Umbilical cord (tissue), 2 donors: ENCODE results near the gene SUSD4. TPM values are rescaled to one million over a fixed set of nuclear protein-coding genes. Genes with fewer than 3 reads are reported as not detected.
"Not testable (repeated sequence)": the region's sequence is repeated elsewhere in the genome, so short reads cannot be mapped to it uniquely, and the experiment has no call there.

Source experiments
- DNase-seq: peaks from one replicate; pipeline ENCODE4 v3.0.0-alpha.2; 2015; ENCODE audit warnings: low spot score
- total RNA-seq: library from RNA; depleted of rRNA; stranded (reverse); fragments of >200 nt; gene quantifications from one replicate; pipeline ENCODE4 v1.2.3, GENCODE V29; 2014; ENCODE audit warnings: low replicate concordance; ENCODE audit not compliant: insufficient read depth

SUSD4 gene
- total RNA-seq, 1 donor from 2014 or later = 0.24 TPM

DNA sequence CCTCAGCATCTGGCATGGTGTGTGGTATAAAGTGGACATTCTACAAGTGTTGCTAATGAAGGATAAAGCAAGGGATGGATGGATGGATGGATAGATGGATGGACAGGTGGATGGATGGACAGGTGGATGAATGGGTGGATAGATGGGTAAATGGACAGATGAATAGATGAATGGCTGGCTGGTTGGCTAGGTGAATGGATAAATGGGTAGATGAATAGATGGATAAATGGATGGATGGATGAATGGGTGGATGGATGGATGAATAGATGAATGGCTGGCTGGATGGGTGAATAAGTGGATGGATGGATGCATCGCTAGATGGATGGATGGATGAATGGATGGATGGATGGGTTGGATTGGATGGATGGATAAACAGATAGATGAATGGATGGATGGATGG lies 66.2 kb downstream of the SUSD4 start:
- no peak for DNase-seq

DNA sequence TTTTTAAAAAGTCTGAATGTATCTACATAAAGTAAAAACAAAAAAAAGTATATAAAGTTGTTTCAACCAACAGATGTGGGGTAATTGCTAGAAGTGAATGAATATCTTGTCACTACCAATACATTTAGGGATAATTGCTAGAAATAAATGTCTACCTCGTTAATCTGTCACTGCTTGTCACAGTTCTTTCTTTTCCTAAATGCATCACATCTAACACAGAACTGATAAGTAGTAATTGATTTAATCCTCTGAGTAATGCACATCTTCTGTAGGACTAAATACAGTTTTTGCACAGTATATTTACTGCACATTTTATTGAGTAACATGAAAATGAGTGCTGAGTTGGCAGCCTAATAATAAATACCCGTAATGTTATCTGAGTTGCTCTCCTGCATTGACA lies 72.2 kb downstream of the SUSD4 start:
- no peak for DNase-seq

DNA sequence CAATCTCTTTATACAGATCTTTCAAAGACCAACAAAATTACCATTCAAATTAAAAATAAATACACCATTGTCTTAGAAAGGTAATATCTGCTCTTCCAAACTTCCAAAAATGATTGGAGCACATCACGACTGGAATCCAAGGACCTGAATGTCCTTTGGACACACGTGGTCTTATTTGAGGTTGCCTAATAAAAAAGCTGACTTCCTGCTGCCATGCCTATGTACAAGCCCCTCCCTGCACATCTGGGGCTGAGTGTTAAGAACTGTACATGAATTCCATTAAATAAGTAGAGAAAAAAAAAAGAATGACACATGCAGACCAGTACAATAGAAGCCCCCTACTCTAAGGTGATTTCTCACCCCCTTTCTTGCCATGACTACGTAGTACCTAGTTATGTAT lies 73.6 kb downstream of the SUSD4 start:
- DNase-seq = no peak

DNA sequence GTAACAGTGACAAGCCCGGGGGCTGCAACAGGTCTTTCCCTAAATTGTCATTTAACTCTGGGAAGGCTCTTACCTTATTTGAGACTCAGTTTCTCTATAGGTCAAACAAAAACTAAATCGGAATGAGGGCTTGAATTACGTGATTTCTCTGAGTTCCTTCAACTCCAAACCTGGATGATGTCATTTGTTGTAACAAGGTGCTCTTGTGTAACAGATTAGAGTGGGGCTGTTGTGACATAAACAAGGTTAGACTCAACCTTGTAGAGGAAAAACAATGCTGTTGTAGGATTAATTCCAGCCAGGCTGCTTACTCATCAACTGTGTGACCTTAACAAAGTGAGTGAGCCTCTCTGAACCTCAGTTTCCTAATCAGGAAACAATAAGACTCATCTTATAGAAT lies 74.4 kb downstream of the SUSD4 start:
- DNase-seq = no peak

DNA sequence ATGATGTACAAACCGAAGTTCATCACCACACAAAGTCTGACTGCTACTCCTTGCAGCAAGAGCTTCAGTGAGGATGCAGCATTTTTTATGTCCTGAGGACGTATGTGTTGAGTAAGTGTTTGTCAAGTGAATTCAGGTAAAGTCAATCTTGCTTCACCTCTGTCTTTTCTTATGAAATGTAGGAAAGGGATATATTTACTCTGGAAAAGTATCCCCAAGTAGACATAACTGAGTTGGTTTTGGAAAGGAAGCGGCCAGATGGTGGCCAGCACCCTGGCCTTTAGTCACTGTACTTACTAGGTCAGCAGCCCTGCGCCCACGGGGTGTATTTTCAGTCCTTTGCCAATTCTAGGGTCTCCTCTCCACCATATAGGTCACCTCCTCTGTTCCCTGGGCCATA lies 75.2 kb downstream of the SUSD4 start:
- no peak for DNase-seq

DNA sequence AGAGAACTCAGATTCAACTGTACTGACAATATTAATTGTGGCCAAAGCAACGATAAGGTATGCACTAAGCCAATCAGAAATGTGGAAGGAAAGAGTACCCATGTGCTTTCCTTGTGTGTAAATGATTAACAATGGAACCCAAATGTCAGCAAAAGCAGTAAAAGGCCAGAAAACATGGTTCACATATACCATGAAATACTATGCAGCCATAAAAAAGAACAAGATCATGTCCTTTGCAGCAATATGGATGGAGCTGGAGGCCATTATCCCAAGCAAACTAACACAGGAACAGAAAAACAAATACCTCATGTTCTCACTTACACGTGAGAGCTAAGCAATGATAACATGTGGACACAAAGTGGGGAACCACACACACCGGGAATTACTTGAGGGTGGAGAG lies 78.5 kb downstream of the SUSD4 start:
- no peak for DNase-seq

DNA sequence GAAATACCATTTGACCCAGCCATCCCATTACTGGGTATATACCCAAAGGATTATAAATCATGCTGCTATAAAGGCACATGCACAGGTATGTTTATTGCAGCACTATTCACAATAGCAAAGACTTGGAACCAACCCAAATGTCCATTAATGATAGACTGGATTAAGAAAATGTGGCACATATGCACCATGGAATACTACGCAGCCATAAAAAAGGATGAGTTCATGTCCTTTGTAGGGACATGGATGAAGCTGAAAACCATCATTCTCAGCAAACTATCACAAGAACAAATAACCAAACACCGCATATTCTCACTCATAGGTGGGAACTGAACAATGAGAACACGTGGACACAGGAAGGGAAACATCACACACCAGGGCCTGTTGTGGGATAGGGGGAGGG lies 80.3 kb downstream of the SUSD4 start:
- not testable (repeated sequence) for DNase-seq

DNA sequence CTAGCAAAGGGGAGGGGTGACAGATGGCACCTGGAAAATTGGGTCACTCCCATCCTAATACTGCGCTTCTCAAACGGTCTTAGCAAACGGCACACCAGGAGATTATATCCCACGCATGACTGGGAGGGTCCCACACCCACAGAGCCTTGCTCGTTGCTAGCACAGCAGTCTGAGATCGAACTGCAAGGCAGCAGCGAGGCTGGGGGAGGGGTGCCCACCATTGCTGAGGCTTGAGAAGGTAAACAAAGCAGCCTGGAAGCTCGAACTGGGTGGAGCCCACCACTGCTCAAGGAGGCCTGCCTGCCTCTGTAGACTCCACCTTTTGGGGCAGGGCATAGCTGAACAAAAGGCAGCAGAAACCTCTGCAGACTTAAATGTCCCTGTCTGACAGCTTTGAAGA lies 85.7 kb downstream of the SUSD4 start:
- not testable (repeated sequence) for DNase-seq

DNA sequence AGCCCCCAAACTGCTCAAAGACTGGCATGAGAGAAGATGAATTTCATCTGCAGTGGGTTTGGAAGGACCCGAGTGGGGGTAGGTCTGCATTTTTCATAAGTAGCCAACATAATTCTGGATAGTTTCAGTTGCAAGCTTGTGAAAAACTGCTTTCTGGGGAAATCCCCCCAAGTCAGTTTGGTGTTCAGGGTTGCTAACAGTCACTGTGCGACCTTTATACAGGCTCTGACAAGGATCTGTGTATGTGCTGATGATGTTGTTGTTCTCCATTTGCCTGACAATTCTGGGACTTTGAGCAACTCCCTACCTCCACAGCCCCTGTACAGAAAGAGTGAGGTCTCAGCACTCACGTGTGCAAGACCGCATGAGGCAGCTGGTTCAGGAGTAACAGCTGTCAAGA lies 87.9 kb downstream of the SUSD4 start:
- no peak for DNase-seq

DNA sequence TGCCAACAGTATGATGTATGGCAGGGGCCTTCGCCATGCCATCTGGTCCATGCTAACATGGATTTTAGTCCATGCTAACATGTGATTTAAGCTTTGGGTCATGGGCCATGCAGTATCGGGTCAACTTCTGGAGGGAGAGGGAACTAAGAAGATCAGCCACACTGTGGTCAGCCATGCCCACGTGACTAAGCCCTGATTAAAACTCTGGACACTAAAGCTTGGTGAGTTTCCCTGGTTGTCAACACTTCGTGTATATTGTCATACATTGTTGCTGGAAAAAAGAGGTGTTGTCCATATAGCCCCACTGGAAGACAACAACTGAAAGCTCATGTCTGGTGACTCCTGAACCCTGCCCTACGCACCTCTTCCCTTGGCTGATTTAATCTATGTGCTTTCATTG lies 90.5 kb downstream of the SUSD4 start:
- no peak for DNase-seq

DNA sequence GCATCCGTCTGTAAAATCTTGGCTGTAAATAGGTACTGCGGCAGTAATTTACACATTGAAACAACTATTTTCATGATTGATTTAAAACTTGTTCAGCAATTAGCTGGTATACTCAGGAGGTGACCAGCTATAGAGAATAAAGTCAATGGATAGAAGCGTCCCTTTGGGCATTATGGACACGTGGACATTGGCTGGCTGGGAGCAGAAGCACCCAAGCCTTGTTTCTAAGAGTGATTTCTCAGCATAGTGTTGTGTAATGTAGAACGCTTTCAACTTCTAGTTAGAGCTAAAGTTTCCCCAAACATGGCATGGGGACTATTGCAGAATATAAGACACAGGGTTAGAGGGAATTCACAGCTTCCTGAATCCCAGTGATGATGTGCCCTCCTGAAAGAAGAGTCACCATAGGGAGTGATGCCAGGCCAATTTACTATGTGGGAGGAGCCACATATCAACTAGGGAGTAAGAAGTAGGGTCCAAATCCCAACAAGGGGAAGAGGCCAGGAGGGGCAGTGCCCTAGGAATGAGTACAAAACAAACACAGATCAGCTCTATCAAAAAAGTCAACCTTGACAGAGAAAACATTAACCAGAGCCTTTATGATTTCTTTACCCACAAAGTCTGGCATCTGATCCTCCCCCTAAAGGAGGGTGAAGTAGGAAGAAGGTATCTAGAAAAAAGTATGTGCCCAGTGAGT lies 92.7 kb downstream of the SUSD4 start:
- no peak for DNase-seq

DNA sequence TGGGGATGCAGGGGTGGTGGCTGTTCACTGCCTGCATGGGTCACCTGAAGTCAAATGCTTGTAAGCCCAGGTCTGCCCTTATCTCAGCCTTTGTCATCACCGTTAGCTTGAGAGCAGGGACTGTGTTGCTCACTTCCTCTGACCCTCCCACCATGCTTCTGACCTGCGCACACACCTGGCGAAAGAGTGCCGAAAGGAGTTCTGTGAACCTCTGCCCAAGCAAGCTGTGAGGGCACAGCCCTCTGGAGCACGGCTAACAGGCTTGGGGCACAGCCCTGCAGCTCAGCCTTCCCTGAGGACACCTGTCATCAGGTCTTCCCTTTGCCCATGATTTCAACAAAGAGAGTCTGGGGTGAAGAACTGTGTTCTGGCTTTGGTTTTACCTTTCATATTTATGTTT lies 93.8 kb downstream of the SUSD4 start:
- DNase-seq = no peak

DNA sequence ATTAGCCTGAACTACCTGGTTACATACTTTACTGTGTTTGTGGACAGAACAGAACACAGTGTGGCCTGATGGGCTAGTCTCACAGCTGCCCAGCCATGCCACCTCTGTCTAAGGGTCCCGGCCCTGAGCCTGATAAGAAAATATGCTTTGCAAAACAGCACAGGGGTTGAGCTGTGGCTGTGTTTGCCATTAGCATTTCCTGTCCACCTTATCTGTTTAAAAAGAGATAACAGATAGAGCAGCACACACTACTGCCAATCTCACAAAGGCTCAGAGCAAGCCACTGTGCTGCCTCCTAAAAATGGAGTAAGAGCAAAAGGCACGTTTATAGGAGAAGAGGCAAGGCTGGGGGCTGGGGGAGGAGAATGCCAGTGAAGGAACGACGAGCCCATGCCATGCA lies 95.0 kb downstream of the SUSD4 start:
- DNase-seq = no peak

DNA sequence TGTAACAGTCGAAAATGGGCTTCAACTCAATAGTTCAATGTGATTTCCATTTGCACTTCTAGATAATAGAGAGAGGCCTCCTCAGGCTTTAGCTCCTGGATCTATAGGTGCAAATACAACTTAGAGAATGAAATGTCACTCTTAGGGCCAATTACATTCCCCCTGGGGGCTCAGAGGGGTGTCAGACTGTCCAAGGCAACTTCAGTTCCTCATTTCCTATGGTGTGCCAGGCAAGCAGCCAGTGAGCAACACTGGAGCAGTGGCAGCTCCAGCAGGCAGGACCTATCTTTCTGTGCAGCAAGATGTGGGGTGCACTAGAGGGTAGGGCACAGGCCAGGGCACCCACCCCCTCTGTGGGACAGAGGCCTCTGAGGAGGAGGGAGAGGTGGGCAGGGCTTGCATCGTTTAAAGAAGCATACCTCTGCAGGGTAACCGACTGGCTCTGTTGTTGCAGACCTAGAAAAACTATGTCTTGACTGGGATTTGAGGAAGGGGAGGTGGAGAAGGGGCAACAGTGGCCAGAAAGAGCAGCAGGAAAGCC lies 97.3 kb downstream of the SUSD4 start:
- DNase-seq = no peak

DNA sequence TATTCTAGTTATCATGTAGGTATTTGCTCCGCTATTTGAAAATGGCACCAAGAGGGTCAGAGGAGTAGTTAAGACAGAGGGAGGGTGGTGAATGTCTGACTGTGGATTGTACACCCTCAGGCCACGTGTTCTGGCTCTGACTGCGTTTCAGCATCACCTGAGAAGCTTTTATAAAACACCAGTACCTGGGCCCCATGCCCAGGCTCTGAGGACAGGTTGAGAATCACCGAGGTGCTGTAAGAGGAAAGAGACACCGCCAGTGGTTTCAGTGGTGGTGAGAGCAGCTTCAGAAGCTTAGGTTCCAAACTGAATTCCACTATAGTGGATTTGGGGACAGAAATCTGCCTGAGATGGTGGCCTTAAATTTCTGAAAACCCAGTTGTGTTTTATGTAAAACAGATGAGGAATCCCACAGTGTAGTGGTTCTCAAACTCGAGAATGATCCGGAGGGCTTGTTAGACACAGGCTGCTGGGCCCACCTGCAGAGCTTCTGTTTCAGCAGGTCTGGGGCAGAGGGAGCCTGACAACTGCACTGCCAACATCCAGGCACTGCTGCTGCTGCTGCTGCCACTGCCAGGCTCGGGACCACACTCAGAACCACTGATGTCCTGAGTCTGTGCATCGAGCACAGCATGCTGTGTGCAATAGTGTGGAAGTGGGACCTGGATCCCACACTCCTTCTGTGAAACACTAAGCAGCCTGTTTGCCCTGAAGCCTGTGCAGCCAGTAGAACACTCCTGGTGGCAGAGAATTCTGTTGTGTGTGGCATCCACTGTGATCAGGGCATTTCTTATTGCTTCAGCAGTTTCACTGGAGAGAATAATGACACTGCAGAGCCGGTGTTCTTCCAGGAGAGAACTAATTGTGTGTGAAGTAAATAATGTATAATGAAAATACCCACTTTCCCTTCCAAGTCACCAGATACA lies 98.7 kb downstream of the SUSD4 start:
- DNase-seq = no peak

DNA sequence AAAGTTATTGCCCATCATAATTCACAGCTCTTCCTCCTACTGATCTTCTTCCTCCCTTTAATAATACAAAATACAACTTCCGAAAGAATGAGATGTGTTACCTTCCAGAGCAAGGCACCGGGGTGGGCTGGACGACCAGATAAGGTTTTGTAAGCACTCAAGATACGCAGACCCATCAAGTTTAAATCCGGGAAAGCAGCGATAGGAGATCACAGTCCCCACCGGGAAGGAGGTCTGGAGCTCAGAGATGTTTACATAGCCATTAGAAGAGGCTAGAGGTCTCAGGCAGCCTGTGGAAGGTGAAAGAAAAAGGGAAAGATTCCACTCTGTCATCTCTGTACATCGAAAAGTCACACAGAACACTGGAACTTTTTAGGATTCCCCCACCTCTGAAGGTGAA lies 99.4 kb downstream of the SUSD4 start:
- no peak for DNase-seq

DNA sequence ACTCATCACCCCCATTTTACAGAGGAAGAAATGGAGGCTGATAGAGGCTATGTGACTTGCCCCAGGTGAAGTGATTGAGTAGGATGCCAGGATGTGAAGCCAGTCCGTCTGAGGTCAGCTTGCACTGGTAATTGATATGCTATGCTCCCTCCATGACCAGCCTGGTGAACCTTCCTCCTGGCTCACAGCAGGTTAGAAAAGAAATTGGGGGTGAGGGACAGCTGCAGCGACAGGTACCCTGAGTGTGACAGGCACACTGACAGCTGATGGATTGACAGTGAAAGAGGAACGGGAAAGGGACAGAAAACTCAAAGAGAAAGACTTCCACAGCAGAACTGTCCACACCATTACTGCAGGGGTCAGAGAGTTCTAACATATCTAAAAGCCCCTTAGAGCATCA lies 102.1 kb downstream of the SUSD4 start:
- DNase-seq = no peak

DNA sequence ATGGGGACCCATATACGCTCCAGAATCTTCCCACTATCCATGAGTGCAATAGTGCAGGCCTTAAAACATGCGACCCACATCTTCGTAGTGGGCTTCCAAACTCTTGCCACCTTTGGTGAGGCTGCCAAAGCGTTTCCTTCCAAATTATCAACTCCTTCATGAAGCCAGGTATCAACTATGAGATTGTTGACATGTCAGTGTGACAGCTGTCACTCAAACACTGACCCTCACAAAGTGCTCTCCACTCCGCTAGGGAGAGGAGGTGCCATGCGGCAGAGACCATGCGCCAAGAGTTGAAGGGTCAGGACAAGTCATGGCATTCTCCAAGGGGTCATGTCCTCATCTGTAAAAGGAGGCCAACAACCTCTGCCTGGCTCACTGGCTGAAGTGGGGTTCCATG lies 103.3 kb downstream of the SUSD4 start:
- no peak for DNase-seq

DNA sequence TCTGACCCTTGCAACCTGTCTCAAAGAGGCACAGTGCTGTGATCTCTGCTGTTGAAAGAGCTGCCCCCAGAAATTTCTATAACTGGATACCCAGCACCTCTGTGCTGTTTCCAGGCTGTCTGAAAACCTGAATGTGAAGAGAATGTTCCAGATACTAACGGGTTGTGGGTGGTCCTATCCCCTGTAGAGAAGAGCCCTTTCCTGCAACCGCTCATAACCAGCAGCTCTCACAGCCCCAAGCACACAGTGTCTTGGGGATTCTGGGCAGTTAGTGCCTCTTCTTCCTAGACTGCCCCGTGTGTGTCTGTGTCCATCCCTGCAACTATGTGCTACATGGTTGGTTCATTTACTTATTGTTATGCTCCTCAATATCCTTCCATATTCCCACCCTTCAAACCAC lies 104.5 kb downstream of the SUSD4 start:
- DNase-seq = no peak

DNA sequence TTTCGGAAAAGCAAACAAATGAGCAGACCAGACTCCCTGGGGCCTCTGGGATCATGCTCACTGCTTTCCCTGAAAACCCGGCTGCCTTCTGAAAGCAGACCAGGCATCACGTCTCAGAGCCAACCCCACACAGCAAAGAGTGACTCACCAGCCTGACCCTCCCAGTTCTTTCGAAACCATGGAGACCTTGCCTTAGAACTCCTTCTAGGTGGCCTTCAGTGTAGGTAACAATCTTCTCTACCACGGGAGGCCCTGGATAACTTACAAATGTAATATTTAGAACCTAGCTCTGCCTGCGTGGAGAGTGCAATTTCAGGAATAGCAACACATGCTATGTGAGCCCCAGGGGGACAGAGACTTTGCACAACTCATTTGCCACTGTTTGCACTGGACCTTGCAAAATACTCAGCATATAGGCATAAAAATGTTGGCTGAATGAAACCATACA lies 105.2 kb downstream of the SUSD4 start:
- peak; percentile 86 for DNase-seq

DNA sequence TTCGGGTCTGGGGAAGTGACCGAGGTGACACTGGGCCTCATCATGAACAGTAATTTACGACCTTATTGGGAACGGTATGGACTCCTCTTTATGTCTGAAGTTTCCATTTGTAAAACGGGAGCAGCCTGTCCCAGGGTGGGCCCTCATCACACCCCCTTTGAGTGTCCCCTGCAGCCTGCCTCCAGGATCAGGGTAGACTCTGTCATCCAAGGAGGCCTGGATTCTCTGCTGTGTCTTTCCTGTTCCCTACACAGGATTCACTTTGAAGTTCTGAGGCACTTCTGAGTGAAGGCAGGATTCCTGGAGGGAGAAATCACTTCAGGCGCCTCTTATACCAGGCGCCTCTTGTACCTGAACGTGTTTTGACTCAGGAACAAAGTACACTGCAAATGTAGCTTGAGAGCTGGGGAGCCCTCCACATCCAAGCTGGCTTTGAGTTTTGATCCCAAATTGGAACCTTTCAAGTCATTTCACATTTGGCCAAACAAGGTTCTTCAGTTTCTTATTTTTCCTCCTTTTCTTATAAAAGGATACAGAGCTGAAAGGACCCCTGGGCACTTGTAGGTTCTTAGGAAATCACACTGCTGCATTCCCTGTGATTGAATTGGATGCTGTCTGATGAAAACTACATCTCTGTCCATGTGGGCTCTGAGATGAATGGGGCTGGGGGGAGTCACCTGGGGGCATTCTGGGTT lies 106.0 kb downstream of the SUSD4 start:
- no peak for DNase-seq

DNA sequence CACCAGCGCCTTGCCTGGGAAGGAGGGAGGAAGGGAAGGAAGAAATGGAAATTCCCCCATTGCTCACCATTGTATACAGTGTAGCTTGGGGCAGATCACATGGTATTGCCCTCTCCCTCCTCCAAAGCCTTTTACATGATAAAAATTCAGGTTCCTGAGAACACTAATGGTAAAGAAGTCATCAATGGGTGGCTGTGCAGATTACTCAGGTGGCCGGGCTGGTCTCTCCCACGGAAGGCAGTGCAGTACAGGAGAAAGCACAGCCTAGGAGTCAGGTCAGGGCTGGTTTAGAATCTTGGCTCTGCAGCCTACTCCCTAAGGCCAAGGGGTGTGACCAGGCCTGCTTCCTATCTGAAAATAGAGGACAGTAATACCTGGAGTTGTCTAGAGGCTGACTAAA lies 107.9 kb downstream of the SUSD4 start:
- no peak for DNase-seq
